DOHH2 (cell line): ENCODE data around the gene CACNA2D2.

Experiments used
- H3F3A ChIP-seq: fragments of 200-600 bp; sonication (generic), shearing (Covaris generic); 2 replicates; pipeline ENCODE4 v1.6.0; 2016; ENCODE audit warnings: antibody characterized with exemption, mild to moderate bottlenecking; ENCODE audit not compliant: control insufficient read depth, insufficient read depth
- H3K27ac ChIP-seq: fragments of 200-600 bp; sonication (generic); 2 replicates; pipeline ENCODE4 v1.5.1; 2014; ENCODE audit warnings: low read depth, mild to moderate bottlenecking, low read length, moderate library complexity
- H3K27me3 ChIP-seq: fragments of 200-600 bp; sonication (generic); 2 replicates; pipeline ENCODE4 v1.6.1; 2014; ENCODE audit warnings: mild to moderate bottlenecking, low read length, mixed read lengths; ENCODE audit not compliant: control insufficient read depth
- H3K36me3 ChIP-seq: fragments of 200-600 bp; sonication (generic); 2 replicates; pipeline ENCODE4 v1.6.1; 2014; ENCODE audit warnings: mild to moderate bottlenecking, low read length, moderate library complexity, mixed read lengths; ENCODE audit not compliant: control insufficient read depth
- H3K4me1 ChIP-seq: fragments of 200-600 bp; sonication (generic); 2 replicates; pipeline ENCODE4 v1.6.1; 2014; ENCODE audit warnings: mild to moderate bottlenecking, low read length, mixed read lengths; ENCODE audit not compliant: control insufficient read depth
- H3K4me2 ChIP-seq: fragments of 200-600 bp; sonication (generic); 2 replicates; pipeline ENCODE4 v1.6.0; 2014; ENCODE audit warnings: mild to moderate bottlenecking, low read length, moderate library complexity
- H3K4me3 ChIP-seq: fragments of 200-600 bp; sonication (generic); 2 replicates; pipeline ENCODE4 v1.5.1; 2014; ENCODE audit warnings: mild to moderate bottlenecking, low read length, mixed read lengths
- H3K79me2 ChIP-seq: fragments of 200-600 bp; sonication (generic); 2 replicates; pipeline ENCODE4 v1.6.1; 2014; ENCODE audit warnings: mild to moderate bottlenecking, low read length, mixed read lengths; ENCODE audit not compliant: control insufficient read depth
- H3K9me2 ChIP-seq: fragments of 200-600 bp; sonication (generic); replicated peaks from 2 replicates; pipeline ENCODE4 v1.6.1; 2014; ENCODE audit warnings: mild to moderate bottlenecking, low read length, mixed read lengths; ENCODE audit not compliant: control insufficient read depth
- H3K9me3 ChIP-seq: fragments of 200-600 bp; sonication (generic); 2 replicates; pipeline ENCODE4 v1.6.1; 2014; ENCODE audit warnings: antibody characterized with exemption, low read length, mixed read lengths; ENCODE audit not compliant: control insufficient read depth, insufficient read depth
- H4K20me1 ChIP-seq: fragments of 200-600 bp; sonication (generic); 2 replicates; pipeline ENCODE4 v1.6.0; 2014; ENCODE audit warnings: low read depth, mild to moderate bottlenecking, antibody characterized with exemption, low read length, moderate library complexity; ENCODE audit not compliant: control insufficient read depth, insufficient read depth
- EZH2phosphoT487 ChIP-seq: fragments of 200-600 bp; sonication (generic); IDR thresholded peaks from 2 replicates; pipeline ENCODE4 v1.6.1; 2017; ENCODE audit warnings: borderline replicate concordance, mild to moderate bottlenecking, antibody characterized with exemption, low read length, moderate library complexity, mixed read lengths
- TF ChIP-seq, protein P1 (sequence below): fragments of 200-600 bp; sonication (generic); IDR thresholded peaks from one replicate; pipeline ENCODE4 v1.5.1; 2014; ENCODE audit warnings: antibody characterized with exemption, mild to moderate bottlenecking, low read depth, low read length; ENCODE audit not compliant: poor library complexity, severe bottlenecking

Gene CACNA2D2

DNA sequence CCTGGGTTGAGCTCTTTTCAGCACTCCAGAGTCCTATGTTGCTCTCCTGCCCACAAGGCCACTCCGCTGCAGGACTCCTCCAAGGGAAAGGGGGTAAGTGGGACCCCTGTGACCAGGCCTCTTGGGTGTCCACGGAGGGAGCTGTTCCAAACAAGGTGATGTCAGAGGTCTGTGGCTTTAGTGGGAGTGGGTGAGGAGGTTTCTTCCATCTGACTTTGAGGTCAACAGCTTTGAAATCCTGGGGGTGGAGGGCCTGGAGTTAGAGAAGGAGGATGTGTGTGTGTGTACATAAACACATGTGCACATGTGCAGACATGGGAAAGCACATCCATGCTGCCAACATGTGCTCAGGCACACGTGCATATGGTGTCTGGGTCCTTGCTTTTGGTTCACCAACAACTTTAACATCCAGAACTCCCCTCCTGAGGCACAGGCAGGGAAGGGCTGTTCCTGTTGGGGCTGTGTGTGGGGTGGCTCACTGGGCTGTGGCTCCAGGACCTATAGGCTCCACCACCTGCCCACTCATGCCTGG lies 92.8 kb downstream of the CACNA2D2 start:
- H3K79me2 ChIP-seq: no peaks in the 10 kb centered on the region
- no peak overlapping the region for H3K27ac ChIP-seq
- H3K27me3 ChIP-seq: no peaks in the 10 kb centered on the region
- no peaks in the 10 kb centered on the region for H3F3A ChIP-seq
- no peaks in the 10 kb centered on the region for H3K9me2 ChIP-seq
- H4K20me1 ChIP-seq: no peaks in the 10 kb centered on the region
- no peaks in the 10 kb centered on the region for H3K36me3 ChIP-seq
- H3K4me2 ChIP-seq: no peak overlapping the region
- no peak for TF ChIP-seq EZH2phosphoT487
- TF ChIP-seq, protein P1, sequence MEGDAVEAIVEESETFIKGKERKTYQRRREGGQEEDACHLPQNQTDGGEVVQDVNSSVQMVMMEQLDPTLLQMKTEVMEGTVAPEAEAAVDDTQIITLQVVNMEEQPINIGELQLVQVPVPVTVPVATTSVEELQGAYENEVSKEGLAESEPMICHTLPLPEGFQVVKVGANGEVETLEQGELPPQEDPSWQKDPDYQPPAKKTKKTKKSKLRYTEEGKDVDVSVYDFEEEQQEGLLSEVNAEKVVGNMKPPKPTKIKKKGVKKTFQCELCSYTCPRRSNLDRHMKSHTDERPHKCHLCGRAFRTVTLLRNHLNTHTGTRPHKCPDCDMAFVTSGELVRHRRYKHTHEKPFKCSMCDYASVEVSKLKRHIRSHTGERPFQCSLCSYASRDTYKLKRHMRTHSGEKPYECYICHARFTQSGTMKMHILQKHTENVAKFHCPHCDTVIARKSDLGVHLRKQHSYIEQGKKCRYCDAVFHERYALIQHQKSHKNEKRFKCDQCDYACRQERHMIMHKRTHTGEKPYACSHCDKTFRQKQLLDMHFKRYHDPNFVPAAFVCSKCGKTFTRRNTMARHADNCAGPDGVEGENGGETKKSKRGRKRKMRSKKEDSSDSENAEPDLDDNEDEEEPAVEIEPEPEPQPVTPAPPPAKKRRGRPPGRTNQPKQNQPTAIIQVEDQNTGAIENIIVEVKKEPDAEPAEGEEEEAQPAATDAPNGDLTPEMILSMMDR: no peak
- H3K4me3 ChIP-seq: no peak overlapping the region
- H3K4me1 ChIP-seq: no peaks in the 10 kb centered on the region
- no peaks in the 10 kb centered on the region for H3K9me3 ChIP-seq

DNA sequence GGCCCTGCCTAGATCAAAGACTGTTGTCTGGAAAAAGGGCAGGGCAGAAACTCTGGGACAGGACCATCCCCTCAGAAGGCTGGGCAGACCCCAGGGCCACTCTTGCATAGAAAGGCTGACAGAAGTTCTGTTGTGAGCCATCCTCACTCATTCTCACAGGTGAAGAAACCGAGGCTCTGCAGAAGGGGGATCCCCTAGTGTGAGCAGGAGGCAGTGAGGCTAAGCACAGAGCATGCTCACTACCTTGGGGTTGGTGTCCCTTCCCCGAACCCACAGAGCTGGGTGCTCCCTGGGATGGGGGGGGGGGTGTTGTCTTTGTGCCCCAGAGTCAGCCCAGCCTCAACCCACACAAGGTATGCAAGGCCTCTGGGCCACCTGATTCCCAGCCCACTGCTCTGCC lies 93.2 kb downstream of the CACNA2D2 start:
- H3K9me3 ChIP-seq: no peaks in the 10 kb centered on the region
- H3F3A ChIP-seq: no peaks in the 10 kb centered on the region
- no peaks in the 10 kb centered on the region for H3K9me2 ChIP-seq
- no peaks in the 10 kb centered on the region for H3K4me1 ChIP-seq
- TF ChIP-seq, protein P1: no peak
- no peak for TF ChIP-seq EZH2phosphoT487
- H3K4me2 ChIP-seq: no peak overlapping the region
- no peak overlapping the region for H3K27ac ChIP-seq
- no peaks in the 10 kb centered on the region for H3K36me3 ChIP-seq
- H3K27me3 ChIP-seq: no peaks in the 10 kb centered on the region
- no peaks in the 10 kb centered on the region for H4K20me1 ChIP-seq
- H3K4me3 ChIP-seq: no peak overlapping the region
- no peaks in the 10 kb centered on the region for H3K79me2 ChIP-seq

DNA sequence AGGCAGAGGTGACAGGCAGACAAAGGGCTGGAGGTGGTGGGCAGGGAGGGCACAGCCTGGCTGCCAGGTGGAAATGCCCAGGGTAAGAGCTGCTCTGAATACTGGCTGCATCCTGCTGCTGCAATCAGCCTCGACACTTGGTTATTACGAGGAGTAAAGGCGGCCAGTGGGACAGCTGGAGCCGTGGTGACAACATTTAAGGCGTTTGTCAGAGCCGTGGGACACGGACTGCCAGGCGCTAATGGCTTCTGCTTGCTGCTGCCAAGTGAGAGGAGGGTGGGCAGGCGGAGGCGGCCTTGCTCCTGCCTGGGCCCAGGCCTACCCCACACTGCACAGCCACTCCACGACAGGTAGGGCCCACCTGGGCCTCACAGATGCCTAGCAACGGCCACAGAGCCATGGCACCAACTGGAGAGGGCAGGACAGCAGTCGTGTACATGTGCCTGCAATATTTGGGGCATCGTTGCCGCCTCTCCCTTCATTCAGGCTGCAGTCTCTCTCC lies 94.9 kb downstream of the CACNA2D2 start:
- H3F3A ChIP-seq: no peaks in the 10 kb centered on the region
- H3K4me2 ChIP-seq: no peak overlapping the region
- H3K9me3 ChIP-seq: no peaks in the 10 kb centered on the region
- no peaks in the 10 kb centered on the region for H3K4me1 ChIP-seq
- H3K36me3 ChIP-seq: no peaks in the 10 kb centered on the region
- no peaks in the 10 kb centered on the region for H4K20me1 ChIP-seq
- no peaks in the 10 kb centered on the region for H3K79me2 ChIP-seq
- TF ChIP-seq EZH2phosphoT487: no peak
- TF ChIP-seq, protein P1: no peak
- H3K27ac ChIP-seq: no peak overlapping the region
- no peak overlapping the region for H3K4me3 ChIP-seq
- H3K27me3 ChIP-seq: no peaks in the 10 kb centered on the region
- no peaks in the 10 kb centered on the region for H3K9me2 ChIP-seq

DNA sequence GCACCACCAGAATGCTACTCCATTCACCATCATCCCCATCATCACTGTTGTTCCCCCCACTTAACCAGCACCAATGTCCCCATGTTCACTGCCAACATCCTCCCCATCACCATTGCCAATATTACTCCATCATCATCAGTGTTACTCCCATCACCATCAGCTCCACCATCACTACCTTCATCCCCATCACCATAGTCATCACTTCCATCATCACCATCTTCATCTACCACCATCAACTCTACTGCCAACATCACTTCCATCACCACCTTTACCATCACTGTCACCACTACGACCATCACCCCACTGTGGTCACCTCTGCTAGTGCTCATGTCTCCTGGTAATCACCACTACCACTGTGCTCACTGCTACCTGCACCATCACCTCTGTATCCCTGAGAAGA lies 96.9 kb downstream of the CACNA2D2 start:
- TF ChIP-seq, protein P1: no peak
- no peak for TF ChIP-seq EZH2phosphoT487
- Histone ChIP-seq H3K9me2 (no peaks in the 10 kb centered on the region), H3K27ac (no peak overlapping the region), H3K79me2 (no peaks in the 10 kb centered on the region), H3K4me3 (no peak overlapping the region), H3K4me2 (no peak overlapping the region), H3K9me3 (no peaks in the 10 kb centered on the region), H3K4me1 (no peaks in the 10 kb centered on the region), H3K27me3 (no peaks in the 10 kb centered on the region), H3K36me3 (no peaks in the 10 kb centered on the region), H3F3A (no peaks in the 10 kb centered on the region), H4K20me1 (no peaks in the 10 kb centered on the region)
